Right lobe of liver (tissue), 6 donors: Measurements from ENCODE around the gene RPS19. TPM values are rescaled to one million over a fixed set of nuclear protein-coding genes. Genes with fewer than 3 reads are reported as not detected.
A peak's percentile ranks its signal among the peaks of the same experiment; 100 is the strongest.

ENCODE experiments used
- ATAC-seq, 4 donors: fragments of 200-7000 bp; cut with Tn5 transposase; one replicate each; pipeline ENCODE4 v1.9.1; 2020; ENCODE audit warnings: mild to moderate bottlenecking in 4 of 4, moderate library complexity in 4 of 4
- DNase-seq, 3 donors: peaks; one replicate each; pipeline ENCODE4 v3.0.0-alpha.2; 2020
- H3K27ac ChIP-seq, 3 donors: fragments of 200-600 bp; one replicate each; pipeline ENCODE4 v1.8.0; 2022
- H3K27me3 ChIP-seq, 2 donors: fragments of 200-600 bp; one replicate each; pipeline ENCODE4 v1.8.0; 2022
- H3K36me3 ChIP-seq, 4 donors: fragments of 200-600 bp; sonication (generic) in 1 of 4; one replicate each; pipeline versions ENCODE4 v1.5.1 to v1.8.0; 2017 to 2022; ENCODE audit warnings: control low read depth in 1 of 4
- H3K4me1 ChIP-seq, 4 donors: fragments of 200-600 bp; sonication (generic) in 1 of 4; one replicate each; pipeline versions ENCODE4 v1.5.1 to v1.8.0; 2017 to 2022; ENCODE audit warnings: control low read depth in 1 of 4
- H3K4me3 ChIP-seq, 3 donors: fragments of 200-600 bp; one replicate each; pipeline ENCODE4 v1.8.0; 2022
- H3K9me3 ChIP-seq, 4 donors: fragments of 200-600 bp; sonication (generic) in 1 of 4; one replicate each; pipeline versions ENCODE4 v1.5.1 to v1.8.0; 2017 to 2022; ENCODE audit warnings: control low read depth in 1 of 4
- CTCF ChIP-seq, 4 donors: fragments of 200-600 bp in 3 of 4; fragments of 450-650 bp in 1 of 4; IDR thresholded peaks; one replicate each; pipeline versions ENCODE4 v1.5.1 to v1.8.0; 2016 to 2022; ENCODE audit warnings: antibody characterized with exemption in 4 of 4, mild to moderate bottlenecking in 2 of 4
- POLR2A ChIP-seq: fragments of 450-650 bp; IDR thresholded peaks from one replicate; pipeline ENCODE4 v1.6.1; 2017; ENCODE audit warnings: antibody characterized with exemption, mild to moderate bottlenecking
- WGBS: methylation state at CpG from one replicate; pipeline ENCODE4 v1.1.6; 2018; ENCODE audit warnings: low coverage, low lambda C conversion rate; ENCODE audit not compliant: insufficient coverage; ENCODE audit errors: missing lambda C conversion rate; 5-methylcytosine and 5-hydroxymethylcytosine counted together
- intact Hi-C, 2 donors: fragments of 100-400 bp; cut with DNase I; formaldehyde crosslinking; loops; one replicate each; pipeline versions ENCODE4 v1.11.2 to v1.14.1; 2022
- total RNA-seq, 6 experiments: library from RNA; depleted of rRNA in 2 of 6; stranded (reverse); fragments of >200 nt in 2 of 6; fragmentation: NEBNext Ultra II Directional in 3 of 6; extraction: Animal tissue kit (Norgen Biotek cat#: 25700) in 3 of 6; gene quantifications; one replicate each; pipeline versions ENCODE4 v1.1.0 to v1.2.4, GENCODE V29; 2016 to 2023
- donor health status: DM: no; HTN: yes; CAD: no.
- donor health status: DM: no; HTN: no; CAD: no.
- donor health status: DM: no; HTN: no; CAD: no.
- donor health status: DM: no; HTN: yes; CAD: no.
- donor health status: DM: no; HTN: yes; CAD: no.

The RPS19 gene
- total RNA-seq, 6 experiments from 2014 or later = 347 to 556 (median 499) TPM

GRCh38 chr19:41845051-41845590 is 14.9 kb upstream of the RPS19 start:
- H3K4me3 ChIP-seq = no peak overlapping the region
- no peak for ATAC-seq
- DNase-seq = no peak
- H3K36me3 ChIP-seq = no peaks in the 10 kb centered on the region
- no peaks in the 10 kb centered on the region for H3K9me3 ChIP-seq
- no peak for TF ChIP-seq POLR2A
- TF ChIP-seq CTCF (IDR thresholded peaks at IDR 0.05) = no peak
- no peak overlapping the region for H3K27ac ChIP-seq
- no peaks in the 10 kb centered on the region for H3K27me3 ChIP-seq
- WGBS = 94% methylated on average over 5 of the region's 23 CpGs
- intact Hi-C loops = no loop called here
- H3K4me1 ChIP-seq = no peaks in the 10 kb centered on the region

- no peak overlapping the region for H3K27ac ChIP-seq
Observed at GRCh38 chr19:41847351-41848105, 12.5 kb upstream of the RPS19 start.

GRCh38 chr19:41848666-41849065 is 11.4 kb upstream of the RPS19 start:
- H3K4me3 ChIP-seq = no peak overlapping the region
- H3K4me1 ChIP-seq = no peaks in the 10 kb centered on the region
- no peaks in the 10 kb centered on the region for H3K36me3 ChIP-seq
- H3K9me3 ChIP-seq = no peaks in the 10 kb centered on the region
- TF ChIP-seq CTCF (IDR thresholded peaks at IDR 0.05) (no peak), POLR2A (no peak)
- WGBS = 56% methylated on average over 6 of the region's 6 CpGs
- intact Hi-C loops = no loop called here
- DNase-seq = no peak
- no peak for ATAC-seq
- no peaks in the 10 kb centered on the region for H3K27me3 ChIP-seq
- no peak overlapping the region for H3K27ac ChIP-seq

More at GRCh38 chr19:41847351-41848105, 12.5 kb upstream of the RPS19 start:
- H3K4me1 ChIP-seq = no peaks in the 10 kb centered on the region
- DNase-seq (no peak), ATAC-seq (peak in 1 of 4 donors; percentile 15)
- no peaks in the 10 kb centered on the region for H3K36me3 ChIP-seq
- intact Hi-C loops = no loop called here
- TF ChIP-seq CTCF (IDR thresholded peaks at IDR 0.05) (no peak), POLR2A (no peak)
- H3K4me3 ChIP-seq = no peak overlapping the region
- H3K9me3 ChIP-seq = no peaks in the 10 kb centered on the region
- H3K27me3 ChIP-seq = no peaks in the 10 kb centered on the region
- WGBS = 89% methylated on average over 8 of the region's 19 CpGs

- ATAC-seq (no peak), DNase-seq (no peak)
- 92% methylated on average over 2 of the region's 2 CpGs for WGBS
- Histone ChIP-seq H3K27ac (no peak overlapping the region), H3K4me1 (no peaks in the 10 kb centered on the region), H3K36me3 (no peaks in the 10 kb centered on the region), H3K4me3 (no peak overlapping the region), H3K9me3 (no peaks in the 10 kb centered on the region), H3K27me3 (no peaks in the 10 kb centered on the region)
- intact Hi-C loops = no loop called here
- no peak for TF ChIP-seq POLR2A
- no peak for TF ChIP-seq CTCF (IDR thresholded peaks at IDR 0.05)
Observed at GRCh38 chr19:41849067-41849466, 11.0 kb upstream of the RPS19 start.
